Type B pancreatic cell (in vitro differentiated cells): ENCODE data around the gene ASB2. TPM values are rescaled to one million over a fixed set of nuclear protein-coding genes. Genes with fewer than 3 reads are reported as not detected.

Source experiments
- DNase-seq: peaks from one replicate; pipeline ENCODE4 v3.0.0; 2021; ENCODE audit warnings: mixed read lengths; ENCODE audit not compliant: unreplicated experiment; ENCODE audit errors: extremely low spot score
- H3K27ac Mint-ChIP-seq: 2 replicates; pipeline ENCODE4 v1.8.0; 2021; ENCODE audit warnings: mild to moderate bottlenecking, mixed read lengths
- H3K27me3 Mint-ChIP-seq: 2 replicates; pipeline ENCODE4 v1.8.0; 2021; ENCODE audit warnings: mixed read lengths
- H3K36me3 Mint-ChIP-seq: 2 replicates; pipeline ENCODE4 v1.8.0; 2021; ENCODE audit warnings: mixed read lengths
- H3K4me1 Mint-ChIP-seq: one replicate; pipeline ENCODE4 v1.8.0; 2021; ENCODE audit warnings: mixed read lengths; ENCODE audit not compliant: unreplicated experiment
- H3K4me3 Mint-ChIP-seq: 2 replicates; pipeline ENCODE4 v1.8.0; 2021; ENCODE audit warnings: mild to moderate bottlenecking, mixed read lengths
- H3K9me3 Mint-ChIP-seq: 2 replicates; pipeline ENCODE4 v1.8.0; 2021; ENCODE audit warnings: mixed read lengths
- CTCF ChIP-seq: fragments of 200-600 bp; sonication (generic); conservative IDR thresholded peaks from 2 replicates; pipeline ENCODE4 v1.5.0; 2021; ENCODE audit warnings: antibody characterized with exemption, mild to moderate bottlenecking
- microRNA-seq: library from miRNA; unstranded; fragments of <30 nt; microRNA quantifications from one replicate; pipeline ENCODE4, GENCODE V29; 2020
- total RNA-seq: library from RNA; stranded (reverse); gene quantifications from 2 replicates; pipeline ENCODE4 v1.2.1, GENCODE V29; 2021; ENCODE audit warnings: low replicate concordance

The ASB2 gene
- total RNA-seq, 1 donor from 2014 or later = 0.60 TPM

GRCh38 chr14:93892505-93892839 is 83.9 kb downstream of the ASB2 start:
- no peaks in the 10 kb centered on the region for H3K36me3 Mint-ChIP-seq
- peaks cover 12% of the 10 kb centered on the region for H3K27me3 Mint-ChIP-seq
- no peak overlapping the region for H3K4me3 Mint-ChIP-seq
- H3K9me3 Mint-ChIP-seq = no peaks in the 10 kb centered on the region
- no peak overlapping the region for H3K27ac Mint-ChIP-seq
- TF ChIP-seq CTCF = no peak
- H3K4me1 Mint-ChIP-seq = no peaks in the 10 kb centered on the region
- no peak for DNase-seq

DNA sequence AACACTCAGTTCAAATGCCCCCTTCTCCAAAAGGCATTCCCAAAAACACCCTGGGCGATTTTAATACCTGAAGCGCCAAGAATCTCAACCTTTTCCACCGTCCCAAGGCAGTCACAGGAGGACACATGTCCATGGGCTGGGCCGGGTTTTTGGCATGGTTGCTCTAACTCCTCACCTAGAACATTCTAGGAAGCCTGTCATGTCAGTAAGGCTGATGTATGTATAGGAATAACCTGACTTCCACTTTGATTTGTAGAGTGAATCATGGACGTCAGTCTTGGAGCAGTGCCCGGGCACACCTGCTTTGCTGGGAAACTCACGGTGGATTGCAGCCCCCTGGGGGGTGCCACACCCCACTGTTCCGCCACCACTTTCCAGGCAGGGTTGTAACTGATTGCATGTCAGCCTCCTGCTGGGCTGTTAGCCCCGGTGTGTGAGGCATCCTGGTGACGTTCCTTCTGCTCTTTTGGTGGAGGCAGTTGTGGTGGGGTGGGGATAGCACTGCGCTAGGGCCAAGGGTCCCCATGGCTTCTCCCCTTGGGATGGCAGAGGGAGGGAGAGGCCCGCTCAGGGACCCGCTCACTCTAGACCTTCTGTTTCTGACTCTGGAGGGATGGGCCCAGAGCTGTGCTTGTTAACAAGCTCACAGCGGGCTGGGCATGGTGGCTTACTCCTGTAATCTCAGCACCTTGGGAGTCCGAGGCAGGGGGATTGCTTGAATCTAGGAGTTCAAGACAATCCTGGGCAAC is 84.4 kb downstream of the ASB2 start:
- no peak for DNase-seq
- no peak for TF ChIP-seq CTCF
- Mint-ChIP-seq H3K4me3 (no peak overlapping the region), H3K27me3 (peaks cover 13% of the 10 kb centered on the region), H3K4me1 (no peaks in the 10 kb centered on the region), H3K36me3 (no peaks in the 10 kb centered on the region), H3K27ac (no peak overlapping the region), H3K9me3 (no peaks in the 10 kb centered on the region)

DNA sequence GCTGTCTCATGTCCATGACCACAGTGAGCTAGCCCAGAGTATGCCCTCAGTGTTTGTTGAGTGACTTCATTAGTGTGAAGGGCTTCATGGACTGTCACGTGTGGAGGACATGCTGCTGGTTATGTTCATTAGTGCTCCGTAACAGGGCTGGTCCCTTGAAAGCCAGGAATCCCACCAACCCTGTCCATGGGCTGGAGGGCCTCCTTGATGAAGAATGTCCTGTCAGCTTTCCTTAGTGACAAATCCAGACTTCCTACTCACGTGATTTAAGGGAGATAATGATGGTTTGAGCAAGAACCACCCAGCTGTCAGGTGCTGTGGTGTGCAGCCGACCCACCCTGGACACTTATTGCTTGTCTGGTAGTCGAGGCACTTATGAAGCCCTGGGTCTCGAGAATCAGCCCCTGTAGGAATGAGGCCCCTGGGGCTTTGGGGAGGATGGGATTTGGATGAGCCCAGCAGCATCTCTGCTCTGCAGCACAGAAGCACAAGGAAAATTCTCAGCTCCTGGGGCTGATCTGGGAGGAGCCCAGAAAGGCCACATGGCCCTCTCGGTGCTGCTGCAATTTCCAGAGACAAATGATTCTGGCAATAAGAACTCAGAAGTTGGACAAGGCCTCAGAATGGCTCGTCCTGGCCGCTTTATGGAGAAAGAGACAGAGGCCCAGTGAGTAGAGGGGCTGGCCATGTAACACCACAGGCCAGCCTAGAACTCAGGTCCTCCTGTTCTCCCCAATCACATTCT is 86.5 kb downstream of the ASB2 start:
- no peak for DNase-seq
- H3K36me3 Mint-ChIP-seq = no peaks in the 10 kb centered on the region
- TF ChIP-seq CTCF = no peak
- no peaks in the 10 kb centered on the region for H3K4me1 Mint-ChIP-seq
- H3K27ac Mint-ChIP-seq = no peak overlapping the region
- peaks cover 16% of the 10 kb centered on the region for H3K27me3 Mint-ChIP-seq
- peaks cover 2% of the 10 kb centered on the region for H3K9me3 Mint-ChIP-seq
- no peak overlapping the region for H3K4me3 Mint-ChIP-seq

- Mint-ChIP-seq H3K4me3 (no peak overlapping the region), H3K9me3 (peaks cover 6% of the 10 kb centered on the region), H3K4me1 (no peaks in the 10 kb centered on the region), H3K27me3 (peaks cover 20% of the 10 kb centered on the region), H3K27ac (no peak overlapping the region), H3K36me3 (no peaks in the 10 kb centered on the region)
- TF ChIP-seq CTCF = no peak
- DNase-seq = no peak
Measured at GRCh38 chr14:93888995-93889394, 87.4 kb downstream of the ASB2 start.

GRCh38 chr14:93884950-93885349 is 91.4 kb downstream of the ASB2 start:
- DNase-seq = no peak
- Mint-ChIP-seq H3K27me3 (peaks cover 17% of the 10 kb centered on the region), H3K9me3 (peaks cover 6% of the 10 kb centered on the region), H3K27ac (no peak overlapping the region), H3K36me3 (no peaks in the 10 kb centered on the region), H3K4me3 (no peak overlapping the region), H3K4me1 (no peaks in the 10 kb centered on the region)
- TF ChIP-seq CTCF = no peak

Small RNA genes lying within 50 kb of the gene (microRNA-seq; reads per million reads assigned to microRNA genes)
- gene MIR4506 = not detected

Other genes starting within 250 kb of the ASB2 start
- 0.90 and 1.7 TPM in 2 replicates for gene PRIMA1, start 188.1 kb downstream of the ASB2 start, total RNA-seq
- 1.2 TPM in 1 of 2 replicates, not detected in the other for gene FAM181A, start 49.2 kb downstream of the ASB2 start, total RNA-seq
- not detected in 2 replicates for gene CCDC197, start 20.7 kb upstream of the ASB2 start, total RNA-seq
- 2.6 and 3.0 TPM in 2 replicates for gene OTUB2, start 49.8 kb upstream of the ASB2 start, total RNA-seq
- 127 and 156 TPM in 2 replicates for gene DDX24, start 104.6 kb upstream of the ASB2 start, total RNA-seq
- 15.6 and 36.8 TPM in 2 replicates for gene IFI27L1, start 104.7 kb upstream of the ASB2 start, total RNA-seq
- gene IFI27, start 134.2 kb upstream of the ASB2 start, total RNA-seq = 12.6 and 15.5 TPM in 2 replicates
- 14.8 and 28.2 TPM in 2 replicates for gene IFI27L2, start 153.0 kb upstream of the ASB2 start, total RNA-seq
- 1.3 and 1.9 TPM in 2 replicates for gene PPP4R4, start 197.8 kb upstream of the ASB2 start, total RNA-seq